ENCODE measurements around the gene PIGB.
A peak's percentile ranks its signal among the peaks of the same experiment; 100 is the strongest.

Gene PIGB

DNA sequence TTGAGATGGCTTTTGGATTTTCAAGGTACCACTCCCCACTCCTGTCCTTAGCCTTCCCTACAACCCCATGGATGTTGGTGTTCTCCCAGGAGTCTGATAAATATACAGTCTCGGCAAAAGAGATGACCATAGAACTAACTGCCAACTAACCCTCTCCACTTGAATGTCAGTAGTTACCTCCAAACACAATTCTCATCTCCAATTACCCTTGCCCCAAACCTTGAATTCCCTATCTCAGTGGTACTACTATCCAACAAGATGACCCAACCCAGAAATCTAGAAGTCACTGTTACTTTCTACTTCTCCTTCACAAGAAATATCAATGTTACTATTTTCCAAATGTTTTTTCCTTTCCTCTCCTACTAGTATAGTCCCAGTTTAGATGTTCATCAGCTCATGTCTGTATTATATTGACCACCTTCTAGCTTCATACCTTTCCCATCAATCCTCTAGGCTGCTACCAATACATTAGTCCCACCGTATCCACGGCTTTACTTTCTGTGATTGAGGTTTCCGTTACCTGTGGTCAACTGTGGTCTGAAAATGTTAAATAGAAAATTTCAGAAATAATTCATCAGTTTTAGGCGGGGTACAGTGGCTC lies 38.1 kb downstream of the PIGB start:
- TF ChIP-seq BACH2 (CRISPR knock-in tag; IDR thresholded peaks at IDR 0.05; ENCODE audit: borderline replicate concordance) = no peak
- no peak for TF ChIP-seq GLIS3 (CRISPR knock-in tag; IDR thresholded peaks at IDR 0.05)
- TF ChIP-seq, protein P1, sequence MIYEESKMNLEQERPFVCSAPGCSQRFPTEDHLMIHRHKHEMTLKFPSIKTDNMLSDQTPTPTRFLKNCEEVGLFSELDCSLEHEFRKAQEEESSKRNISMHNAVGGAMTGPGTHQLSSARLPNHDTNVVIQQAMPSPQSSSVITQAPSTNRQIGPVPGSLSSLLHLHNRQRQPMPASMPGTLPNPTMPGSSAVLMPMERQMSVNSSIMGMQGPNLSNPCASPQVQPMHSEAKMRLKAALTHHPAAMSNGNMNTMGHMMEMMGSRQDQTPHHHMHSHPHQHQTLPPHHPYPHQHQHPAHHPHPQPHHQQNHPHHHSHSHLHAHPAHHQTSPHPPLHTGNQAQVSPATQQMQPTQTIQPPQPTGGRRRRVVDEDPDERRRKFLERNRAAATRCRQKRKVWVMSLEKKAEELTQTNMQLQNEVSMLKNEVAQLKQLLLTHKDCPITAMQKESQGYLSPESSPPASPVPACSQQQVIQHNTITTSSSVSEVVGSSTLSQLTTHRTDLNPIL (CRISPR knock-in tag; IDR thresholded peaks at IDR 0.05; ENCODE audit: low read depth) = no peak
- no peak for TF ChIP-seq OSR1 (CRISPR knock-in tag; IDR thresholded peaks at IDR 0.05)
- no peak for TF ChIP-seq PPARA (CRISPR knock-in tag; IDR thresholded peaks at IDR 0.05; ENCODE audit: borderline replicate concordance)
- ATAC-seq = no peak

DNA sequence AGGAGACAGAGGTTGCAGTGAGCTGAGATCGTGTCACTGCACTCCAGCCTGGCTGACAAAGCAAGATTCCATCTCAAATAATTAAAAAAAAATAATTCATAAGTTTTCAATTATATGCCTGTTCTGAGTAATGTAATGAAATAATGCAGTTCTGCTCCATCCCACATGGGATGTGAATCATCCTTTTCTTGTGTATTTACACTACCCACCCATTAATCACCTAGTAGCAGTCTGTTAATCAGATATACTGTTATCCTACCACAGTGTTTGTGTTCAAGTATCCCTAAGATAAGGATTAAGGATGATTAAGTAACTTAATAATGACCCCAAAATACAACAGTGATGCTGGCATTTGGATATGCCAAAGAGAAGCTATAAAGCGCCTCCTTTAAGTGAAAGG lies 38.8 kb downstream of the PIGB start:
- peak; percentile 94 for ATAC-seq
- TF ChIP-seq, protein P2, sequence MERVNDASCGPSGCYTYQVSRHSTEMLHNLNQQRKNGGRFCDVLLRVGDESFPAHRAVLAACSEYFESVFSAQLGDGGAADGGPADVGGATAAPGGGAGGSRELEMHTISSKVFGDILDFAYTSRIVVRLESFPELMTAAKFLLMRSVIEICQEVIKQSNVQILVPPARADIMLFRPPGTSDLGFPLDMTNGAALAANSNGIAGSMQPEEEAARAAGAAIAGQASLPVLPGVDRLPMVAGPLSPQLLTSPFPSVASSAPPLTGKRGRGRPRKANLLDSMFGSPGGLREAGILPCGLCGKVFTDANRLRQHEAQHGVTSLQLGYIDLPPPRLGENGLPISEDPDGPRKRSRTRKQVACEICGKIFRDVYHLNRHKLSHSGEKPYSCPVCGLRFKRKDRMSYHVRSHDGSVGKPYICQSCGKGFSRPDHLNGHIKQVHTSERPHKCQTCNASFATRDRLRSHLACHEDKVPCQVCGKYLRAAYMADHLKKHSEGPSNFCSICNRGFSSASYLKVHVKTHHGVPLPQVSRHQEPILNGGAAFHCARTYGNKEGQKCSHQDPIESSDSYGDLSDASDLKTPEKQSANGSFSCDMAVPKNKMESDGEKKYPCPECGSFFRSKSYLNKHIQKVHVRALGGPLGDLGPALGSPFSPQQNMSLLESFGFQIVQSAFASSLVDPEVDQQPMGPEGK (CRISPR knock-in tag; IDR thresholded peaks at IDR 0.05; ENCODE audit: borderline replicate concordance) = peak; percentile 72; the same call in 1 of the 2 replicates
- TF ChIP-seq, protein P3, sequence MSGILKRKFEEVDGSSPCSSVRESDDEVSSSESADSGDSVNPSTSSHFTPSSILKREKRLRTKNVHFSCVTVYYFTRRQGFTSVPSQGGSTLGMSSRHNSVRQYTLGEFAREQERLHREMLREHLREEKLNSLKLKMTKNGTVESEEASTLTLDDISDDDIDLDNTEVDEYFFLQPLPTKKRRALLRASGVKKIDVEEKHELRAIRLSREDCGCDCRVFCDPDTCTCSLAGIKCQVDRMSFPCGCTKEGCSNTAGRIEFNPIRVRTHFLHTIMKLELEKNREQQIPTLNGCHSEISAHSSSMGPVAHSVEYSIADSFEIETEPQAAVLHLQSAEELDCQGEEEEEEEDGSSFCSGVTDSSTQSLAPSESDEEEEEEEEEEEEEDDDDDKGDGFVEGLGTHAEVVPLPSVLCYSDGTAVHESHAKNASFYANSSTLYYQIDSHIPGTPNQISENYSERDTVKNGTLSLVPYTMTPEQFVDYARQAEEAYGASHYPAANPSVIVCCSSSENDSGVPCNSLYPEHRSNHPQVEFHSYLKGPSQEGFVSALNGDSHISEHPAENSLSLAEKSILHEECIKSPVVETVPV (CRISPR knock-in tag; IDR thresholded peaks at IDR 0.05) = peak; percentile 63; the same call in 1 of the 2 replicates
- TF ChIP-seq ISL1 (CRISPR knock-in tag; IDR thresholded peaks at IDR 0.05) (peak; percentile 77), TOX (CRISPR knock-in tag; IDR thresholded peaks at IDR 0.05; ENCODE audit: borderline replicate concordance) (0 out of 2 replicates have a peak, but pooled peaks have one; percentile 27), TCF4 (CRISPR knock-in tag; IDR thresholded peaks at IDR 0.05; ENCODE audit: borderline replicate concordance) (peak; percentile 72), ARNTL (CRISPR knock-in tag; IDR thresholded peaks at IDR 0.05; ENCODE audit: borderline replicate concordance, low read depth) (no peak)
- TF ChIP-seq, protein P1 (CRISPR knock-in tag; IDR thresholded peaks at IDR 0.05; ENCODE audit: low read depth) = no peak; the same call in 1 of the 2 replicates

DNA sequence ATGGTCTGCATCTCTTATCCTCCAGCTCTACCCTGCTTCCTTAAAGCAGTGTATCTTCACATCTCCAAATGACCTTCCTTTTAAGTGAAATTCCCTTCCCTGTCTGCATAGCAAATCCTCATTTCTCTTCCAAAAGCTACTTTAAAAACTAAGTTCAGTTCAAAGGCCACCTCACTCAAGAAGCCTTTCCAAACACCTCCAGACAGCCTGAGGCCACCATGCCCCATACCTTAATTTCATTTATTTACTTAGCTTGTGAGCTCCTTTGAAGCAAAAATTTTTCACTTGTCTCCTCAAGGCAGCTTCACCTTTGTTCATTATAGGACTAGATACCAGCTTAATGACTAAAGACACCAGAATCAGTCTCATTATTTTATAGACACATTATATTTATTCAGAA lies 39.4 kb downstream of the PIGB start:
- TF ChIP-seq ESRRG (CRISPR knock-in tag; IDR thresholded peaks at IDR 0.05) = no peak
- TF ChIP-seq TCF4 (CRISPR knock-in tag; IDR thresholded peaks at IDR 0.05; ENCODE audit: borderline replicate concordance) = no peak
- TF ChIP-seq OSR1 (CRISPR knock-in tag; IDR thresholded peaks at IDR 0.05) = no peak
- no peak for TF ChIP-seq TOX (CRISPR knock-in tag; IDR thresholded peaks at IDR 0.05; ENCODE audit: borderline replicate concordance)
- TF ChIP-seq, protein P4, sequence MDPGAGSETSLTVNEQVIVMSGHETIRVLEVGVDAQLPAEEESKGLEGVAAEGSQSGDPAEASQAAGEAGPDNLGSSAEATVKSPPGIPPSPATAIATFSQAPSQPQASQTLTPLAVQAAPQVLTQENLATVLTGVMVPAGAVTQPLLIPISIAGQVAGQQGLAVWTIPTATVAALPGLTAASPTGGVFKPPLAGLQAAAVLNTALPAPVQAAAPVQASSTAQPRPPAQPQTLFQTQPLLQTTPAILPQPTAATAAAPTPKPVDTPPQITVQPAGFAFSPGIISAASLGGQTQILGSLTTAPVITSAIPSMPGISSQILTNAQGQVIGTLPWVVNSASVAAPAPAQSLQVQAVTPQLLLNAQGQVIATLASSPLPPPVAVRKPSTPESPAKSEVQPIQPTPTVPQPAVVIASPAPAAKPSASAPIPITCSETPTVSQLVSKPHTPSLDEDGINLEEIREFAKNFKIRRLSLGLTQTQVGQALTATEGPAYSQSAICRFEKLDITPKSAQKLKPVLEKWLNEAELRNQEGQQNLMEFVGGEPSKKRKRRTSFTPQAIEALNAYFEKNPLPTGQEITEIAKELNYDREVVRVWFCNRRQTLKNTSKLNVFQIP (CRISPR knock-in tag; IDR thresholded peaks at IDR 0.05; ENCODE audit: borderline replicate concordance, low read depth) = no peak
- TF ChIP-seq, protein P5, sequence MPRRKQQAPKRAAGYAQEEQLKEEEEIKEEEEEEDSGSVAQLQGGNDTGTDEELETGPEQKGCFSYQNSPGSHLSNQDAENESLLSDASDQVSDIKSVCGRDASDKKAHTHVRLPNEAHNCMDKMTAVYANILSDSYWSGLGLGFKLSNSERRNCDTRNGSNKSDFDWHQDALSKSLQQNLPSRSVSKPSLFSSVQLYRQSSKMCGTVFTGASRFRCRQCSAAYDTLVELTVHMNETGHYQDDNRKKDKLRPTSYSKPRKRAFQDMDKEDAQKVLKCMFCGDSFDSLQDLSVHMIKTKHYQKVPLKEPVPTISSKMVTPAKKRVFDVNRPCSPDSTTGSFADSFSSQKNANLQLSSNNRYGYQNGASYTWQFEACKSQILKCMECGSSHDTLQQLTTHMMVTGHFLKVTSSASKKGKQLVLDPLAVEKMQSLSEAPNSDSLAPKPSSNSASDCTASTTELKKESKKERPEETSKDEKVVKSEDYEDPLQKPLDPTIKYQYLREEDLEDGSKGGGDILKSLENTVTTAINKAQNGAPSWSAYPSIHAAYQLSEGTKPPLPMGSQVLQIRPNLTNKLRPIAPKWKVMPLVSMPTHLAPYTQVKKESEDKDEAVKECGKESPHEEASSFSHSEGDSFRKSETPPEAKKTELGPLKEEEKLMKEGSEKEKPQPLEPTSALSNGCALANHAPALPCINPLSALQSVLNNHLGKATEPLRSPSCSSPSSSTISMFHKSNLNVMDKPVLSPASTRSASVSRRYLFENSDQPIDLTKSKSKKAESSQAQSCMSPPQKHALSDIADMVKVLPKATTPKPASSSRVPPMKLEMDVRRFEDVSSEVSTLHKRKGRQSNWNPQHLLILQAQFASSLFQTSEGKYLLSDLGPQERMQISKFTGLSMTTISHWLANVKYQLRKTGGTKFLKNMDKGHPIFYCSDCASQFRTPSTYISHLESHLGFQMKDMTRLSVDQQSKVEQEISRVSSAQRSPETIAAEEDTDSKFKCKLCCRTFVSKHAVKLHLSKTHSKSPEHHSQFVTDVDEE (CRISPR knock-in tag; IDR thresholded peaks at IDR 0.05) = no peak
- no peak for TF ChIP-seq CSDC2 (CRISPR knock-in tag; IDR thresholded peaks at IDR 0.05)
- no peak for TF ChIP-seq SNAI2 (CRISPR knock-in tag; IDR thresholded peaks at IDR 0.05)
- TF ChIP-seq, protein P3 (CRISPR knock-in tag; IDR thresholded peaks at IDR 0.05) = no peak
- no peak for TF ChIP-seq ARNTL (CRISPR knock-in tag; IDR thresholded peaks at IDR 0.05; ENCODE audit: borderline replicate concordance, low read depth)
- ATAC-seq = no peak; the same call in 2 of the 3 replicates

Measured in SK-N-SH treated with all-trans-retinoic acid at 6 μM for 48 hours (cell line).